Stimulated activated CD8-positive, alpha-beta memory T cell treated with anti-CD3 and anti-CD28 coated beads, Interleukin-15, amount 100 ng/mL, for 1 hour (primary cell): ENCODE data around the gene PLD5.
"Not testable (repeated sequence)": the region's sequence is repeated elsewhere in the genome, so short reads cannot be mapped to it uniquely, and the experiment has no call there.

ENCODE experiments used
- DNase-seq: peaks from one replicate; pipeline ENCODE4 v3.0.0-alpha.2; 2020; ENCODE audit warnings: low read depth

The PLD5 gene

DNA sequence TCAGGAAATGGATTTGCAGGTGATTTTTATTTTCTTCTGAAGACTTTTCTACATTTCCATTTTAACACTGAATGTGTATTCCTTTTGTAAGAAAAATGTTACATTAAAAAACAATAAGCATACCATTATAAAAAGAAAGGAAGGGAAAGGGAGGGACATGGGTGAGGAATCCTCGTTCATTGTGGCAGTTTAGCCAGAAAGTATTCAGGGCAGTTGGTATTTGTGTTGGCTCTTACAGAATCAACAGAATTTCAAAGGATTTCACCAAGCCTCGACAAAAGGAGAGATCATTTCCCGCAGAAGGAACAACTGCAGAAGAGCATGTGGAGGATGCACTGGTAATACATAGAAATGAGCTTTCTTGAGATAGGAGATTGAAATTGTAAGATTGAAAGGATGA, 35.0 kb downstream of the PLD5 start:
- DNase-seq: no peak

- no peak for DNase-seq
These were observed 46.6 kb downstream of the PLD5 start for GRCh38 chr1:242477944-242478343.

- no peak for DNase-seq
These were observed 53.7 kb downstream of the PLD5 start for GRCh38 chr1:242470774-242471173.

- no peak for DNase-seq
These were observed 55.7 kb downstream of the PLD5 start for GRCh38 chr1:242468784-242469183.

DNA sequence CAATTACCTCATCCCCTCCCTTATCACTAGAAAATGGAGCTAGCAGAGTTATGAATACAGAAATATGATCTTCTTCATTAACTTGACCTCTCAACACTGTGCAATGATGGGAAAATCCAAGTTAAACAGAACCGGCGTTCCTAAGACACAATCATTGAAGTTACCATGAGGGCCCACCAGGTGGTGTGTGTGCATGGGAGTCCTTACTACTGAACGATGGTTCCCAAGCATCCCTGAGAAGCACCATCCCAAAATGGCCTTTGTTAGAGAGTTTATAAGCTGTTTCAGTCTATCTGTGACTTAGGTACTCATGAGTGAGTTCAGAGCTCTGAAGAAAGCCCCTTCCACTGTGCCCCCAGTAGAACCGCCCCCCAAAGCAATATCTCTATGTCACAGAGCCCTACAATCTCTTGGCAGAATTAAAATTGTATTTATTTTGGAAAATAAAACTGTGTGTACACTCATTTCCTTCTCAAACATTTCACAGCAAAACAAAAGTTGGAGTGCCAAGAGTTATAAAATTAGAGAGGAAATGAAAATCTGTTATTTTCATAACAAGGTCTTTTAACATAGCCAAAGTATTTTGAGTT, 56.8 kb downstream of the PLD5 start:
- no peak for DNase-seq

- no peak for DNase-seq
These were observed 61.6 kb downstream of the PLD5 start for GRCh38 chr1:242462867-242463266.

GRCh38 chr1:242459740-242460139, 64.8 kb downstream of the PLD5 start:
- DNase-seq: not testable (repeated sequence)

DNA sequence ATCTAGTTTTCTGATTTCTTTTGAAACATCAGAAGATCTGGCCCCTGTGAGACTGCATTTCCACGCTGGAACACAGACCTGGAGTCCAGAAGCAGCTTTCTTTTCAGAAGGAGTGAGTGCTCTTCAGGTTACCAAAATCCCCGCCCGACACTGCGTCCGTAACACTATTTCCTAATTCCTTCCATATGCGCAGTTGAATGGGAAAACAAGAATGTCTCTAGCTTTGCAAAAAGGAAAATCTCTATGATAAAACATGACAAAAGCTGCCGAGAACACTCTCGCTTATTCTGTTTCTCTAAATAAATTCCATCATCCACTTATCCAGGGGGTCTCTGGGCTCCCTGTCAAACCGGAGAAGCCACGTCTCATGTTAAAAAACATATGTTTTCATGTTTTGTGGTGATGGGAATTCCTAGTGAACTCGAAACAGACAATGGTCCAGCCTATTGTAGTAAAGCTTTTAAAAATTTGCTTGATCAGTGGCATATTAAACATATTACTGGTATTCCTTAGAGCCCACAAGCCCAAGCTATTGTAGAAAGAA, 67.7 kb downstream of the PLD5 start:
- DNase-seq: no peak

- no peak for DNase-seq
These were observed 69.5 kb downstream of the PLD5 start for GRCh38 chr1:242455052-242455361.

- DNase-seq: no peak
These were observed 70.0 kb downstream of the PLD5 start for GRCh38 chr1:242454262-242455051.

GRCh38 chr1:242452573-242452972, 71.9 kb downstream of the PLD5 start:
- no peak for DNase-seq

- DNase-seq: no peak
These were observed 74.8 kb downstream of the PLD5 start for GRCh38 chr1:242449661-242450060.

- no peak for DNase-seq
These were observed 75.4 kb downstream of the PLD5 start for GRCh38 chr1:242448910-242449645.

GRCh38 chr1:242447689-242448088, 76.8 kb downstream of the PLD5 start:
- DNase-seq: no peak

DNA sequence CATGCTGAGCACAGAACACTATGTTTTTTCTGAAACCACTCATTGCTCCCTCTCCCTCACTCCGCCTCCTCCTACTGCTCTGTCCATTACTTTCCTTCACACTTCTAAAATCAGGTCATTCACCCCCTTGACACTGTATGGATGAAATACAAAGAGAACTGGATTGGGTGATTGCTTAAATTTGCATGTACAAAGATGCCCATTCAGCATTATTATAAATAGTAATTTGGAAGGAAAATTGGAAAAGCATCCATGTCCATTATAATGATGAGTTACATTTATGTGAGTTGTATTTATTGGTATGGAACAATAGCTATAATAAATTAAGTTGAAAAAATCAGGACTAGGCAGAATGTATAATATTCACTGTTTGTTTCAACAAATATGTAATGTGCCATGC, 83.7 kb downstream of the PLD5 start:
- no peak for DNase-seq

DNA sequence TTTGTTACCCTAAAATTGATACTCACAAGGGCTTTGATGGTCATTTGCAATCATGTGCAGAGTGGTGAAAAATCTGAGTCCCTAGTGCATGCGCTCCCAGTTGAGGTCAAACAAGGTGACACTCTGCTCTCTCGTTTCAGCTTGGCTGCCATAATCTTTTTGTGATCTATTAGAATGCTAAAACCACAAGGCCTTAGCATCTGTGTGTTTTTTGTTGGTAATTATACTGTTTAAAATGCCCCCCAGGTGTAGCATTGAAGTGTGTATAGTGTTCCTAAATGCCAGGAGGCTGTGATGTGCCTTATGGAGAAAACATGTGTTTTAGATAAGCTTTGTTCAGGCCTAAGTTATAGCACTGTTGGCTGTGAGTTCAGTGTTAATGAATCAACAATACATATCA, 89.3 kb downstream of the PLD5 start:
- DNase-seq: no peak

DNA sequence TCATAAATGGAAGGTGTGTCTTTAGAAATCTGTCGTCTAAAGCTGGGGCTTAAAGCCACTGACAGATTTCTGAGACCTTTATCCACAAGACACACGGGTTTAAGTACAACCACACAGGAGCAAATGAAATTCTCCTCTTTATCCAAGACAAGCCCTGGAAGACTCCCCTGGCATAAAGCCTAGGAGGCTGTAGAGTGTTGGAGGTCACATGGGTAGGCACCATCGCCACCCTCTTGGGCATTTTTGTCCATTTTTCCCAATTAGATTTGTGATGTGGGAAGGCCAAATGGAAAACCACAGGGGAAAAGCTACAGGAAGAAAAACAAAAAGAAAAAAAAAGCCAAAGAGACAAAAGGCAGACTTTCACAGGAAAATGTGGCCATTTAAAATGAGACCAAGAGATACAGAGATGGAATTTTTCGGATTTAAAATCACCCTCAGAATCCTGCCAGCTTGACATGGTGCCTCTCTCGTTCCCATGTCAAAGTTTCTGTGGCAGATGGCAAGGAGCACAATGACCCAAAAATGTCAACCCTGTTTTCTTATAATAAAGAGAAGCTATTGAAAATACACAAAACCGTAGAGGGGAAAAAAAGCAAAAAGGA, 91.9 kb downstream of the PLD5 start:
- DNase-seq: no peak

GRCh38 chr1:242431786-242432185, 92.7 kb downstream of the PLD5 start:
- no peak for DNase-seq

GRCh38 chr1:242430956-242431355, 93.5 kb downstream of the PLD5 start:
- DNase-seq: no peak

- DNase-seq: no peak
These were observed 95.9 kb downstream of the PLD5 start for GRCh38 chr1:242428399-242429190.

- no peak for DNase-seq
These were observed 97.0 kb downstream of the PLD5 start for GRCh38 chr1:242427519-242427918.
